ENCODE measurements around the gene IFITM2.

DNA sequence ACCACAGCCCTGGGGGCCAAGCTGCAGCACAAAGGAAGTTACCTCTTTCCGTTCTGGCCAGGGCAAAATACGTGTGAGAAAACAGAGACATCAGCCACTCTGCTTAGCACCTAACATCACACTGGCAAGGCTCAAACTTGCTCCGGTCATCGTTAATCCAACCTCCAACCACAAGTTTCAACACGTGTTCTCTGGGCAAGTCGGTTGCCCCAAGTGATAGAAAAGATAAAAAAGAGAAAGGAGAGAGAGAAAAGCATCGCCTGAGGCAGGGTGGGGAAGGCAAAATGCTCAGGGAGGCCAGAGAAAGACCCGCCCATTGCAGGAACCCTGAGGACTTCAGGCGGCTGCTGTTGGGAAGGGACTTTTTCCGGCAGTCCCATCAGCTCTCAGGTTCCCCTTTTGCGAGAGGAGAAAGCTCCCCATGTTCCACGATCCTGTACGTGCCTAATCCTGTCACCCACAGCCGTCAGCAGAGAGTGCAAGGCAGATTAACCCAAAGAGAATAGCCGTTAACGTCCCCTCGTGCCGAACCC, 43.2 kb downstream of the IFITM2 start:
- TF ChIP-seq, protein P1, sequence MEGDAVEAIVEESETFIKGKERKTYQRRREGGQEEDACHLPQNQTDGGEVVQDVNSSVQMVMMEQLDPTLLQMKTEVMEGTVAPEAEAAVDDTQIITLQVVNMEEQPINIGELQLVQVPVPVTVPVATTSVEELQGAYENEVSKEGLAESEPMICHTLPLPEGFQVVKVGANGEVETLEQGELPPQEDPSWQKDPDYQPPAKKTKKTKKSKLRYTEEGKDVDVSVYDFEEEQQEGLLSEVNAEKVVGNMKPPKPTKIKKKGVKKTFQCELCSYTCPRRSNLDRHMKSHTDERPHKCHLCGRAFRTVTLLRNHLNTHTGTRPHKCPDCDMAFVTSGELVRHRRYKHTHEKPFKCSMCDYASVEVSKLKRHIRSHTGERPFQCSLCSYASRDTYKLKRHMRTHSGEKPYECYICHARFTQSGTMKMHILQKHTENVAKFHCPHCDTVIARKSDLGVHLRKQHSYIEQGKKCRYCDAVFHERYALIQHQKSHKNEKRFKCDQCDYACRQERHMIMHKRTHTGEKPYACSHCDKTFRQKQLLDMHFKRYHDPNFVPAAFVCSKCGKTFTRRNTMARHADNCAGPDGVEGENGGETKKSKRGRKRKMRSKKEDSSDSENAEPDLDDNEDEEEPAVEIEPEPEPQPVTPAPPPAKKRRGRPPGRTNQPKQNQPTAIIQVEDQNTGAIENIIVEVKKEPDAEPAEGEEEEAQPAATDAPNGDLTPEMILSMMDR (IDR thresholded peaks at IDR 0.05; ENCODE audit: low read depth, low read length, missing input control): no peak
- TF ChIP-seq GABPA (IDR thresholded peaks at IDR 0.05 in 1 of 2, conservative IDR thresholded peaks at IDR 0.05 in 1 of 2) (no peak), EGR1 (IDR thresholded peaks at IDR 0.05; ENCODE audit: low read depth in 2 of 2) (no peak), RAD21 (IDR thresholded peaks at IDR 0.05) (no peak), TAF1 (conservative IDR thresholded peaks at IDR 0.05) (no peak), JUND (IDR thresholded peaks at IDR 0.05) (no peak), FOXA1 (IDR thresholded peaks at IDR 0.05) (no peak), SP1 (IDR thresholded peaks at IDR 0.05) (no peak), NR2F2 (IDR thresholded peaks at IDR 0.05) (no peak)
- TF ChIP-seq, protein P2, sequence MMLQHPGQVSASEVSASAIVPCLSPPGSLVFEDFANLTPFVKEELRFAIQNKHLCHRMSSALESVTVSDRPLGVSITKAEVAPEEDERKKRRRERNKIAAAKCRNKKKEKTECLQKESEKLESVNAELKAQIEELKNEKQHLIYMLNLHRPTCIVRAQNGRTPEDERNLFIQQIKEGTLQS (IDR thresholded peaks at IDR 0.05): no peak
- TF ChIP-seq, protein P3, sequence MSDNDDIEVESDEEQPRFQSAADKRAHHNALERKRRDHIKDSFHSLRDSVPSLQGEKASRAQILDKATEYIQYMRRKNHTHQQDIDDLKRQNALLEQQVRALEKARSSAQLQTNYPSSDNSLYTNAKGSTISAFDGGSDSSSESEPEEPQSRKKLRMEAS (IDR thresholded peaks at IDR 0.05): no peak
- TF ChIP-seq, protein P4, sequence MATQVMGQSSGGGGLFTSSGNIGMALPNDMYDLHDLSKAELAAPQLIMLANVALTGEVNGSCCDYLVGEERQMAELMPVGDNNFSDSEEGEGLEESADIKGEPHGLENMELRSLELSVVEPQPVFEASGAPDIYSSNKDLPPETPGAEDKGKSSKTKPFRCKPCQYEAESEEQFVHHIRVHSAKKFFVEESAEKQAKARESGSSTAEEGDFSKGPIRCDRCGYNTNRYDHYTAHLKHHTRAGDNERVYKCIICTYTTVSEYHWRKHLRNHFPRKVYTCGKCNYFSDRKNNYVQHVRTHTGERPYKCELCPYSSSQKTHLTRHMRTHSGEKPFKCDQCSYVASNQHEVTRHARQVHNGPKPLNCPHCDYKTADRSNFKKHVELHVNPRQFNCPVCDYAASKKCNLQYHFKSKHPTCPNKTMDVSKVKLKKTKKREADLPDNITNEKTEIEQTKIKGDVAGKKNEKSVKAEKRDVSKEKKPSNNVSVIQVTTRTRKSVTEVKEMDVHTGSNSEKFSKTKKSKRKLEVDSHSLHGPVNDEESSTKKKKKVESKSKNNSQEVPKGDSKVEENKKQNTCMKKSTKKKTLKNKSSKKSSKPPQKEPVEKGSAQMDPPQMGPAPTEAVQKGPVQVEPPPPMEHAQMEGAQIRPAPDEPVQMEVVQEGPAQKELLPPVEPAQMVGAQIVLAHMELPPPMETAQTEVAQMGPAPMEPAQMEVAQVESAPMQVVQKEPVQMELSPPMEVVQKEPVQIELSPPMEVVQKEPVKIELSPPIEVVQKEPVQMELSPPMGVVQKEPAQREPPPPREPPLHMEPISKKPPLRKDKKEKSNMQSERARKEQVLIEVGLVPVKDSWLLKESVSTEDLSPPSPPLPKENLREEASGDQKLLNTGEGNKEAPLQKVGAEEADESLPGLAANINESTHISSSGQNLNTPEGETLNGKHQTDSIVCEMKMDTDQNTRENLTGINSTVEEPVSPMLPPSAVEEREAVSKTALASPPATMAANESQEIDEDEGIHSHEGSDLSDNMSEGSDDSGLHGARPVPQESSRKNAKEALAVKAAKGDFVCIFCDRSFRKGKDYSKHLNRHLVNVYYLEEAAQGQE (IDR thresholded peaks at IDR 0.05): no peak
- TF ChIP-seq, protein P5, sequence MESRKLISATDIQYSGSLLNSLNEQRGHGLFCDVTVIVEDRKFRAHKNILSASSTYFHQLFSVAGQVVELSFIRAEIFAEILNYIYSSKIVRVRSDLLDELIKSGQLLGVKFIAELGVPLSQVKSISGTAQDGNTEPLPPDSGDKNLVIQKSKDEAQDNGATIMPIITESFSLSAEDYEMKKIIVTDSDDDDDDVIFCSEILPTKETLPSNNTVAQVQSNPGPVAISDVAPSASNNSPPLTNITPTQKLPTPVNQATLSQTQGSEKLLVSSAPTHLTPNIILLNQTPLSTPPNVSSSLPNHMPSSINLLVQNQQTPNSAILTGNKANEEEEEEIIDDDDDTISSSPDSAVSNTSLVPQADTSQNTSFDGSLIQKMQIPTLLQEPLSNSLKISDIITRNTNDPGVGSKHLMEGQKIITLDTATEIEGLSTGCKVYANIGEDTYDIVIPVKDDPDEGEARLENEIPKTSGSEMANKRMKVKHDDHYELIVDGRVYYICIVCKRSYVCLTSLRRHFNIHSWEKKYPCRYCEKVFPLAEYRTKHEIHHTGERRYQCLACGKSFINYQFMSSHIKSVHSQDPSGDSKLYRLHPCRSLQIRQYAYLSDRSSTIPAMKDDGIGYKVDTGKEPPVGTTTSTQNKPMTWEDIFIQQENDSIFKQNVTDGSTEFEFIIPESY (IDR thresholded peaks at IDR 0.05): no peak

Measured in liver (tissue), 3 donors.